Uterus (tissue), 4 donors: Measurements from ENCODE around the gene FIZ1. TPM values are rescaled to one million over a fixed set of nuclear protein-coding genes. Genes with fewer than 3 reads are reported as not detected.
A peak's percentile ranks its signal among the peaks of the same experiment; 100 is the strongest.

Source experiments
- DNase-seq, 2 donors: peaks; one replicate each; pipeline ENCODE4 v3.0.0-alpha.2; 2019 to 2020
- H3K27ac ChIP-seq, 2 donors: fragments of 200-600 bp; sonication (generic); 1 replicate in 1 of 2; 2 replicates in 1 of 2; pipeline ENCODE4 v1.5.1; 2016 to 2018
- H3K27me3 ChIP-seq, 2 donors: fragments of 200-600 bp; sonication (generic); one replicate each; pipeline ENCODE4 v1.5.1; 2018 to 2019; ENCODE audit warnings: control low read depth in 1 of 2
- H3K36me3 ChIP-seq, 2 donors: fragments of 200-600 bp; sonication (generic); one replicate each; pipeline ENCODE4 v1.5.1; 2019; ENCODE audit warnings: control low read depth in 1 of 2
- H3K4me1 ChIP-seq, 2 donors: fragments of 200-600 bp; sonication (generic); one replicate each; pipeline ENCODE4 v1.5.1; 2018 to 2019; ENCODE audit warnings: control low read depth in 1 of 2
- H3K4me3 ChIP-seq, 2 donors: fragments of 200-600 bp; sonication (generic); 1 replicate in 1 of 2; 2 replicates in 1 of 2; pipeline ENCODE4 v1.5.1; 2018 to 2019; ENCODE audit warnings: mild to moderate bottlenecking in 1 of 2
- H3K9me3 ChIP-seq, 2 donors: fragments of 200-600 bp; sonication (generic); one replicate each; pipeline ENCODE4 v1.5.1; 2019; ENCODE audit warnings: control low read depth in 1 of 2
- POLR2A ChIP-seq, 2 donors: fragments of 450-650 bp; IDR thresholded peaks; one replicate each; pipeline ENCODE4 v1.6.1; 2016; ENCODE audit warnings: antibody characterized with exemption in 2 of 2, mild to moderate bottlenecking in 1 of 2, moderate library complexity in 1 of 2
- intact Hi-C: fragments of 100-400 bp; cut with DNase I; formaldehyde crosslinking; loops from one replicate; pipeline ENCODE4 v1.15.1; 2023; ENCODE audit warnings: low total_unique reads
- total RNA-seq, 4 donors: library from RNA; depleted of rRNA in 3 of 4; stranded (reverse); fragments of >200 nt in 3 of 4; gene quantifications; one replicate each; pipeline versions ENCODE4 v1.1.0 to v1.2.4, GENCODE V29; 2014 to 2023
- TF ChIP-seq, protein P1 (sequence below), 4 experiments: fragments of 200-600 bp in 2 of 4; fragments of 450-650 bp in 2 of 4; sonication (generic) in 2 of 4; IDR thresholded peaks; one replicate each; pipeline ENCODE4 v1.5.1; 2016 to 2019; ENCODE audit warnings: antibody characterized with exemption in 4 of 4, mild to moderate bottlenecking in 2 of 4, moderate library complexity in 1 of 4
- donor health status: DM: yes; HTN: yes; CAD: no.

FIZ1 gene
- total RNA-seq, 4 donors from 2014 or later, result 0.26 to 19.3 (median 2.4) TPM

GRCh38 chr19:55613396-55613795, 14.1 kb upstream of the FIZ1 start:
- H3K27ac ChIP-seq, result no peak overlapping the region
- no peak overlapping the region for H3K4me3 ChIP-seq
- intact Hi-C loops, result no loop called here
- no peak for TF ChIP-seq POLR2A (IDR thresholded peaks at IDR 0.05)
- TF ChIP-seq, protein P1, sequence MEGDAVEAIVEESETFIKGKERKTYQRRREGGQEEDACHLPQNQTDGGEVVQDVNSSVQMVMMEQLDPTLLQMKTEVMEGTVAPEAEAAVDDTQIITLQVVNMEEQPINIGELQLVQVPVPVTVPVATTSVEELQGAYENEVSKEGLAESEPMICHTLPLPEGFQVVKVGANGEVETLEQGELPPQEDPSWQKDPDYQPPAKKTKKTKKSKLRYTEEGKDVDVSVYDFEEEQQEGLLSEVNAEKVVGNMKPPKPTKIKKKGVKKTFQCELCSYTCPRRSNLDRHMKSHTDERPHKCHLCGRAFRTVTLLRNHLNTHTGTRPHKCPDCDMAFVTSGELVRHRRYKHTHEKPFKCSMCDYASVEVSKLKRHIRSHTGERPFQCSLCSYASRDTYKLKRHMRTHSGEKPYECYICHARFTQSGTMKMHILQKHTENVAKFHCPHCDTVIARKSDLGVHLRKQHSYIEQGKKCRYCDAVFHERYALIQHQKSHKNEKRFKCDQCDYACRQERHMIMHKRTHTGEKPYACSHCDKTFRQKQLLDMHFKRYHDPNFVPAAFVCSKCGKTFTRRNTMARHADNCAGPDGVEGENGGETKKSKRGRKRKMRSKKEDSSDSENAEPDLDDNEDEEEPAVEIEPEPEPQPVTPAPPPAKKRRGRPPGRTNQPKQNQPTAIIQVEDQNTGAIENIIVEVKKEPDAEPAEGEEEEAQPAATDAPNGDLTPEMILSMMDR (IDR thresholded peaks at IDR 0.05), result no peak
- no peaks in the 10 kb centered on the region for H3K4me1 ChIP-seq
- no peaks in the 10 kb centered on the region for H3K9me3 ChIP-seq
- no peaks in the 10 kb centered on the region for H3K27me3 ChIP-seq
- H3K36me3 ChIP-seq, result no peaks in the 10 kb centered on the region
- DNase-seq, result no peak

DNA sequence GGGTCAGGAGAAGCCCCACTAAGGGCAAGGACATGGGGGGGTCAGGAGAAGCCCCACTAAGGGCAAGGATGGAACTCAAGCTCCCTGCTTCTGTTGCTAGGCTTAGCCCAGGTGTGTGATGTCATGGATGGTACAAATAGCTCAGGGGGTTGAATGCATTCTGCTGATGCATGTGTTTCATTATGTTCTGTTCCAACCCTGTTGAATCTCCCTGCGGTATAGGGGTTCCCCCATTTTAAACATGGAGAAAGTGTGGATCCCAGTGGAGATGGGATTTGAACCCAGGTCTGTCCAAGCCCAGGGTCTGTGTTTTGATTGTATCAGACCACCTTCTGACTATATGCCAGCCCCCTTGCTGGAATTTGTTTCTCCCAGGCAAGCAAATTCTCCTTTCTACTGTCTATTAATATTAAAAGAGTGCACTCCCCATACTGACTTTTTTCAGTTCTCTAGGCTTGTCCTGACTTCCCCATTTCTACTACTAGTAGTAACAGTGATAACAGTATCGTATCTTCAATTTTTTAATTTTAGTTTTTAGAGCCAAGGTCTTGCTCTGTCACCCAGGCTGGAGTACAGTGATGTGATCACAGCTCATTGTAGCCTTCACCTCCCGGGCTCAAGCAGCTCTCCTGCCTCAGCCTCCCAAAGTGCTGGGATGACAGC, 12.8 kb upstream of the FIZ1 start:
- no peak for TF ChIP-seq POLR2A (IDR thresholded peaks at IDR 0.05)
- TF ChIP-seq, protein P1 (IDR thresholded peaks at IDR 0.05), result no peak
- intact Hi-C loops, result no loop called here
- Histone ChIP-seq H3K36me3 (no peaks in the 10 kb centered on the region), H3K4me1 (no peaks in the 10 kb centered on the region), H3K4me3 (no peak overlapping the region), H3K27me3 (no peaks in the 10 kb centered on the region), H3K27ac (no peak overlapping the region), H3K9me3 (no peaks in the 10 kb centered on the region)
- DNase-seq, result no peak

GRCh38 chr19:55611300-55611982, 12.1 kb upstream of the FIZ1 start:
- no peak for TF ChIP-seq POLR2A (IDR thresholded peaks at IDR 0.05)
- TF ChIP-seq, protein P1 (IDR thresholded peaks at IDR 0.05), result no peak
- Histone ChIP-seq H3K4me3 (no peak overlapping the region), H3K27ac (no peak overlapping the region), H3K9me3 (no peaks in the 10 kb centered on the region), H3K27me3 (no peaks in the 10 kb centered on the region), H3K36me3 (no peaks in the 10 kb centered on the region), H3K4me1 (no peaks in the 10 kb centered on the region)
- DNase-seq, result no peak
- intact Hi-C loops, result no loop called here

GRCh38 chr19:55609326-55609725, 10.0 kb upstream of the FIZ1 start:
- intact Hi-C loops, result loop anchor here (10.0 kb wide), 1 partner anchor 95 kb away; no protein-coding TSS in a partner anchor
- Histone ChIP-seq H3K27me3 (no peaks in the 10 kb centered on the region), H3K27ac (no peak overlapping the region), H3K9me3 (no peaks in the 10 kb centered on the region), H3K4me3 (no peak overlapping the region), H3K36me3 (no peaks in the 10 kb centered on the region), H3K4me1 (peaks cover 0 to 5% of the 10 kb centered on the region in 2 donors)
- no peak for DNase-seq
- TF ChIP-seq, protein P1 (IDR thresholded peaks at IDR 0.05), result no peak
- TF ChIP-seq POLR2A (IDR thresholded peaks at IDR 0.05), result no peak

GRCh38 chr19:55606817-55607216, 7.5 kb upstream of the FIZ1 start:
- no peaks in the 10 kb centered on the region for H3K27me3 ChIP-seq
- H3K36me3 ChIP-seq, result no peaks in the 10 kb centered on the region
- DNase-seq, result no peak
- TF ChIP-seq POLR2A (IDR thresholded peaks at IDR 0.05), result no peak
- peaks cover 0 to 6% of the 10 kb centered on the region in 2 donors for H3K4me1 ChIP-seq
- intact Hi-C loops, result loop anchor here (10.0 kb wide), 1 partner anchor 92 kb away; no protein-coding TSS in a partner anchor
- H3K27ac ChIP-seq, result peak overlapping the region; percentile 94 to 98
- no peak overlapping the region for H3K4me3 ChIP-seq
- H3K9me3 ChIP-seq, result no peaks in the 10 kb centered on the region
